ENCODE results near the gene PCDHGB6. TPM values are rescaled to one million over a fixed set of nuclear protein-coding genes. Genes with fewer than 3 reads are reported as not detected.

The PCDHGB6 gene
- total and polyA plus RNA-seq, 2 experiments from 2014 or later, result 13.1 to 13.6 TPM

DNA sequence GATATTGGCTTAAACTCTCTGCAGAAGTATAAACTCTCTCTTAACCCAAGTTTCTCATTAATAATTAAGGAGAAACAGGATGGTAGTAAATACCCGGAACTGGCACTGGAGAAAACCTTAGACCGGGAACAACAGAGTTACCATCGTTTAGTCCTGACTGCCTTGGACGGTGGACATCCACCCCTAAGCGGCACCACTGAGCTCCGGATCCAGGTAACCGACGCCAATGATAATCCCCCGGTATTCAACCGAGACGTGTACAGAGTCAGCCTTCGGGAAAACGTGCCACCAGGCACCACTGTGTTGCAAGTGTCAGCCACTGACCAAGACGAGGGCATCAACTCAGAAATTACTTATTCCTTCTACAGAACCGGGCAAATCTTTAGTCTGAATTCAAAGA is 9.2 kb upstream of the PCDHGB6 start:
- H3K36me3 ChIP-seq (replicated peaks; ENCODE audit: insufficient read depth, low read depth), result no peaks in the 10 kb centered on the region
- H3K27me3 ChIP-seq, result no peaks in the 10 kb centered on the region
- H3K4me1 ChIP-seq (ENCODE audit: insufficient read depth), result no peaks in the 10 kb centered on the region
- no peaks in the 10 kb centered on the region for H3K79me2 ChIP-seq
- no peak overlapping the region for H3K27ac ChIP-seq
- TF ChIP-seq EZH2 (IDR thresholded peaks at IDR 0.05; ENCODE audit: borderline replicate concordance) (no peak), EZH2phosphoT487 (IDR thresholded peaks at IDR 0.05; ENCODE audit: low read depth, severe bottlenecking, unreplicated experiment) (no peak), CTCF (IDR thresholded peaks at IDR 0.05; ENCODE audit: poor library complexity) (no peak)
- 96% methylated on average over 15 of the region's 15 CpGs for WGBS (ENCODE audit: low lambda C conversion rate, missing lambda C conversion rate)
- no peak for DNase-seq (ENCODE audit: low spot score)
- H2AFZ ChIP-seq, result no peak overlapping the region
- H4K20me1 ChIP-seq (ENCODE audit: insufficient read depth, poor library complexity, severe bottlenecking), result no peaks in the 10 kb centered on the region
- no peaks in the 10 kb centered on the region for H3K9me2 ChIP-seq (replicated peaks; ENCODE audit: insufficient read depth)
- no peak overlapping the region for H3K4me2 ChIP-seq
- H3K9me3 ChIP-seq (ENCODE audit: low read depth), result peaks cover 44% of the 10 kb centered on the region
- no peak overlapping the region for H3K4me3 ChIP-seq

DNA sequence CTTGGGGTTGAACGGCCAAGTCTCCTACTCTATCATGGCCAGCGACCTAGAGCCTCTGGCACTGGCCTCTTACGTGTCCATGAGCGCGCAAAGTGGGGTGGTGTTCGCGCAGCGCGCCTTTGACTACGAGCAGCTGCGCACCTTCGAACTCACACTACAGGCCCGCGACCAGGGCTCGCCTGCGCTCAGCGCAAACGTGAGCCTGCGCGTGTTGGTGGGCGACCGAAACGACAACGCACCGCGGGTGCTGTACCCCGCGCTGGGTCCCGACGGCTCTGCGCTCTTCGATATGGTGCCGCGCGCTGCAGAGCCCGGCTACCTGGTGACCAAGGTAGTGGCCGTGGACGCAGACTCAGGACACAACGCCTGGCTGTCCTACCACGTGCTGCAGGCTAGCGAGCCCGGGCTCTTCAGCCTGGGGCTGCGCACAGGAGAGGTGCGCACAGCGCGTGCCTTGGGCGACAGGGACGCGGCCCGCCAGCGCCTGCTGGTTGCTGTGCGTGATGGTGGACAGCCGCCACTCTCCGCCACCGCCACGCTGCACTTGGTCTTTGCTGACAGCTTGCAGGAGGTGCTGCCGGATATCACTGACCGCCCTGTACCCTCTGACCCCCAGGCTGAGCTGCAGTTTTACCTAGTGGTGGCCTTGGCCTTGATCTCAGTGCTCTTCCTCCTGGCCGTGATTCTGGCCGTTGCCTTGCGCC is 8.1 kb upstream of the PCDHGB6 start:
- DNase-seq (ENCODE audit: low spot score), result no peak
- no peak overlapping the region for H2AFZ ChIP-seq
- peaks cover 37% of the 10 kb centered on the region for H3K9me3 ChIP-seq (ENCODE audit: low read depth)

DNA sequence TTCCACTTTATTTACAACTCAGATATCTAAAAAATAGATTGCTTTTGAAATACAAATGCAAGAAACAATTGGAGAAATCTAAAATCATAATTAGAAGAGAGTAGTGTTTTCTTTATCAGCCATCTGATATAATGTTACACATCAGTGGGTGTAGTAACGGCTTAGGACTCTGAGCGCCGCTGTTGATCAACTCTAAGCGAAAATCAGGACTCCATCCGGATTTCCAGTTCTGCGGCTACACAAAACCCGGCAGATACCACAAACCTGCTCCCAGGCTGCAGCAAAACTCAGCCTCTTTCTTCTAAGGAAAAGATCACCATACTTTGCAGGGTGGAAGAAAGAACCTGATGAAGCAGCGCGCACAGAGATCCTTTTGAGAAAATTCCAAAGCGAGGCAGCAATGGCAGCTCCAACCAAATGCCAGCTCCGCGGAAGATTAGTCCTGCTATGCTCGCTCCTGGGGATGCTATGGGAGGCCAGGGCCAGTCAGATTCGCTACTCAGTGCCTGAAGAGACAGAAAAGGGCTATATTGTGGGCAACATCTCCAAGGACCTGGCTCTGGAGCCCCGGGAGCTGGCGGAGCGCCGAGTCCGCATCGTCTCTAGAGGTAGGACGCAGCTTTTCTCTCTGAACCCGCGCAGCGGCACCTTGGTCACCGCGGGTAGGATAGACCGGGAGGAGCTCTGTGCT is 5.1 kb upstream of the PCDHGB6 start, which contains the start of gene PCDHGA9:
PCDHGA9 (plus strand) TSS at position 226 of the 691 bp plus-strand sequence; CDS start at position 401, 175 bp downstream.
- Histone ChIP-seq H2AFZ (no peak within 1 kb of the TSS), H3K4me1 (ENCODE audit: insufficient read depth) (no peaks in the 10 kb centered on the region), H3K36me3 (replicated peaks; ENCODE audit: insufficient read depth, low read depth) (peaks cover 2% of the 10 kb centered on the region), H3K27ac (no peak within 1 kb of the TSS), H3K9me2 (replicated peaks; ENCODE audit: insufficient read depth) (no peaks in the 10 kb centered on the region), H3K4me2 (no peak within 1 kb of the TSS), H3K4me3 (no peak within 1 kb of the TSS), H3K27me3 (no peaks in the 10 kb centered on the region), H3K9me3 (ENCODE audit: low read depth) (peaks cover 17% of the 10 kb centered on the region), H4K20me1 (ENCODE audit: insufficient read depth, poor library complexity, severe bottlenecking) (no peaks in the 10 kb centered on the region), H3K79me2 (no peaks in the 10 kb centered on the region)
- WGBS (ENCODE audit: low lambda C conversion rate, missing lambda C conversion rate), result 95% methylated on average over 27 of the region's 27 CpGs
- DNase-seq (ENCODE audit: low spot score), result no peak
- TF ChIP-seq EZH2phosphoT487 (IDR thresholded peaks at IDR 0.05; ENCODE audit: low read depth, severe bottlenecking, unreplicated experiment), result no peak
- no peak for TF ChIP-seq CTCF (IDR thresholded peaks at IDR 0.05; ENCODE audit: poor library complexity)
- no peak for TF ChIP-seq EZH2 (IDR thresholded peaks at IDR 0.05; ENCODE audit: borderline replicate concordance)

More for the DNA sequence above, 8.1 kb upstream of the PCDHGB6 start:
- H3K36me3 ChIP-seq (replicated peaks; ENCODE audit: insufficient read depth, low read depth), result no peaks in the 10 kb centered on the region
- H4K20me1 ChIP-seq (ENCODE audit: insufficient read depth, poor library complexity, severe bottlenecking), result no peaks in the 10 kb centered on the region
- H3K9me2 ChIP-seq (replicated peaks; ENCODE audit: insufficient read depth), result no peaks in the 10 kb centered on the region
- TF ChIP-seq EZH2phosphoT487 (IDR thresholded peaks at IDR 0.05; ENCODE audit: low read depth, severe bottlenecking, unreplicated experiment), result no peak
- no peak for TF ChIP-seq EZH2 (IDR thresholded peaks at IDR 0.05; ENCODE audit: borderline replicate concordance)
- no peak for TF ChIP-seq CTCF (IDR thresholded peaks at IDR 0.05; ENCODE audit: poor library complexity)
- no peak overlapping the region for H3K4me3 ChIP-seq
- 96% methylated on average over 60 of the region's 61 CpGs for WGBS (ENCODE audit: low lambda C conversion rate, missing lambda C conversion rate)
- H3K79me2 ChIP-seq, result no peaks in the 10 kb centered on the region
- no peaks in the 10 kb centered on the region for H3K4me1 ChIP-seq (ENCODE audit: insufficient read depth)
- no peak overlapping the region for H3K4me2 ChIP-seq
- H3K27ac ChIP-seq, result no peak overlapping the region
- H3K27me3 ChIP-seq, result no peaks in the 10 kb centered on the region
